Fibroblast of skin of right quadriceps (primary cell): ENCODE results near the gene SAMD10.
A peak's percentile ranks its signal among the peaks of the same experiment; 100 is the strongest.
"Not testable (repeated sequence)": the region's sequence is repeated elsewhere in the genome, so short reads cannot be mapped to it uniquely, and the experiment has no call there.

Source experiments
- DNase-seq: peaks from one replicate; pipeline ENCODE4 v3.0.0-alpha.2; 2013

SAMD10 gene

GRCh38 chr20:63979557-63980316 lies at the start of gene SAMD10:
Gene SAMD10, minus strand, starts transcription at chr20:63979642. Its CDS starts 175 bp downstream, at chr20:63979467.
- peak; percentile 51 for DNase-seq

GRCh38 chr20:64027981-64028685 lies 48.7 kb upstream of the SAMD10 start:
- DNase-seq, result no peak

- no peak for DNase-seq
These were observed 46.5 kb upstream of the SAMD10 start for GRCh38 chr20:64025826-64026412.

GRCh38 chr20:64025101-64025825 lies 45.8 kb upstream of the SAMD10 start:
- DNase-seq, result no peak

- DNase-seq, result no peak
These were observed 44.9 kb upstream of the SAMD10 start for GRCh38 chr20:64024141-64024990.

GRCh38 chr20:64023361-64024140 lies 44.1 kb upstream of the SAMD10 start:
- DNase-seq, result no peak

GRCh38 chr20:64022671-64023360 lies 43.4 kb upstream of the SAMD10 start:
- no peak for DNase-seq

GRCh38 chr20:64021124-64021975 lies 41.9 kb upstream of the SAMD10 start:
- no peak for DNase-seq

GRCh38 chr20:64015635-64016034 lies 36.2 kb upstream of the SAMD10 start:
- no peak for DNase-seq

- not testable (repeated sequence) for DNase-seq
These were observed 33.1 kb upstream of the SAMD10 start for GRCh38 chr20:64012385-64013154.

GRCh38 chr20:64011366-64011779 lies 31.9 kb upstream of the SAMD10 start:
- DNase-seq, result no peak

GRCh38 chr20:64010711-64011237 lies 31.3 kb upstream of the SAMD10 start:
- DNase-seq, result peak; percentile 55

GRCh38 chr20:64009811-64010387 lies 30.5 kb upstream of the SAMD10 start:
- DNase-seq, result no peak

GRCh38 chr20:64006902-64007301 lies 27.5 kb upstream of the SAMD10 start:
- DNase-seq, result no peak

GRCh38 chr20:64006490-64006889 lies 27.0 kb upstream of the SAMD10 start:
- no peak for DNase-seq

GRCh38 chr20:64005394-64005793 lies 26.0 kb upstream of the SAMD10 start:
- DNase-seq, result no peak

GRCh38 chr20:64003960-64004725 lies 24.7 kb upstream of the SAMD10 start:
- DNase-seq, result no peak

- no peak for DNase-seq
These were observed 22.2 kb upstream of the SAMD10 start for GRCh38 chr20:64001607-64002011.
